GM12891 (cell line): ENCODE measurements around the gene TAB2.
"Not testable (repeated sequence)": the region's sequence is repeated elsewhere in the genome, so short reads cannot be mapped to it uniquely, and the experiment has no call there.

Experiments used
- DNase-seq: peaks from one replicate; pipeline ENCODE4 v3.0.0; 2011; ENCODE audit warnings: low spot score; ENCODE audit not compliant: insufficient read length
- FAIRE-seq: peaks from 2 replicates; lab custom pipeline; 2011; peaks lifted over from hg19 to GRCh38; lab: Jason Lieb, UNC
- PAX5 ChIP-seq: IDR thresholded peaks from 2 replicates; pipeline ENCODE4 v1.6.1; 2011; ENCODE audit warnings: low read length, moderate library complexity, mild to moderate bottlenecking; ENCODE audit not compliant: insufficient read depth, severe bottlenecking
- POLR2A ChIP-seq: IDR thresholded peaks from 2 replicates; pipeline ENCODE4 v1.6.1; 2011; ENCODE audit warnings: low read depth, low read length, control low read depth
- POLR2AphosphoS5 ChIP-seq: IDR thresholded peaks from 2 replicates; pipeline ENCODE4 v1.6.1; 2011; ENCODE audit warnings: low read depth, low read length, control low read depth
- POU2F2 ChIP-seq: IDR thresholded peaks from 2 replicates; pipeline ENCODE4 v1.6.1; 2011; ENCODE audit warnings: low read depth, mild to moderate bottlenecking, control low read depth, low read length, moderate library complexity
- SPI1 ChIP-seq: IDR thresholded peaks from 2 replicates; pipeline ENCODE4 v1.6.1; 2011; ENCODE audit warnings: low read depth, low read length, control low read depth
- TAF1 ChIP-seq: IDR thresholded peaks from 2 replicates; pipeline ENCODE4 v1.6.1; 2011; ENCODE audit warnings: low read depth, low read length, control low read depth

Gene TAB2

GRCh38 chr6:149458196-149458595, 140.7 kb downstream of the TAB2 start:
- TF ChIP-seq POLR2A (no peak), SPI1 (no peak), POU2F2 (no peak), TAF1 (no peak), PAX5 (no peak), POLR2AphosphoS5 (no peak)
- DNase-seq (no peak), FAIRE-seq (no peak)

GRCh38 chr6:149458806-149459205, 141.3 kb downstream of the TAB2 start:
- TF ChIP-seq SPI1 (no peak), POLR2AphosphoS5 (no peak), POU2F2 (no peak), PAX5 (no peak), POLR2A (no peak), TAF1 (no peak)
- DNase-seq (no peak), FAIRE-seq (no peak)

GRCh38 chr6:149459761-149460160, 142.2 kb downstream of the TAB2 start:
- TF ChIP-seq POU2F2 (no peak), SPI1 (no peak), POLR2AphosphoS5 (no peak), TAF1 (no peak), PAX5 (no peak), POLR2A (no peak)
- DNase-seq (no peak), FAIRE-seq (no peak)

GRCh38 chr6:149460249-149460648, 142.7 kb downstream of the TAB2 start:
- FAIRE-seq, DNase-seq: not testable (repeated sequence)
